ENCODE results near the gene MINDY4. TPM values are rescaled to one million over a fixed set of nuclear protein-coding genes. Genes with fewer than 3 reads are reported as not detected.

Gene MINDY4
- total RNA-seq, 4 donors from 2014 or later = 11.0 to 30.9 (median 18.9) TPM

- no peak for DNase-seq (ENCODE audit: low spot score)
- TF ChIP-seq CTCF (IDR thresholded peaks at IDR 0.05) = no peak
- no peak for ATAC-seq (ENCODE audit: low FRiP score)
Observed at GRCh38 chr7:30795161-30795948, 24.1 kb downstream of the MINDY4 start.

- DNase-seq (ENCODE audit: low spot score) (no peak), ATAC-seq (ENCODE audit: low FRiP score) (no peak)
- no peak for TF ChIP-seq CTCF (IDR thresholded peaks at IDR 0.05)
Observed at GRCh38 chr7:30796105-30796869, 25.1 kb downstream of the MINDY4 start.

- DNase-seq (ENCODE audit: low spot score) (no peak), ATAC-seq (ENCODE audit: low FRiP score) (no peak)
- no peak for TF ChIP-seq CTCF (IDR thresholded peaks at IDR 0.05)
Observed at GRCh38 chr7:30797176-30798040, 26.2 kb downstream of the MINDY4 start.

GRCh38 chr7:30799206-30799975 is 28.2 kb downstream of the MINDY4 start:
- ATAC-seq (ENCODE audit: low FRiP score) (peak; percentile 83), DNase-seq (ENCODE audit: low spot score) (peak; percentile 40)
- no peak for TF ChIP-seq CTCF (IDR thresholded peaks at IDR 0.05)

- TF ChIP-seq CTCF (IDR thresholded peaks at IDR 0.05) = no peak
- ATAC-seq (ENCODE audit: low FRiP score) (no peak), DNase-seq (ENCODE audit: low spot score) (no peak)
Observed at GRCh38 chr7:30799976-30800661, 28.9 kb downstream of the MINDY4 start.
